ENCODE results near the gene STK32C. TPM values are rescaled to one million over a fixed set of nuclear protein-coding genes. Genes with fewer than 3 reads are reported as not detected.

STK32C gene
- total RNA-seq, 2 donors from 2014 or later, result 2.6 to 3.7 TPM

DNA sequence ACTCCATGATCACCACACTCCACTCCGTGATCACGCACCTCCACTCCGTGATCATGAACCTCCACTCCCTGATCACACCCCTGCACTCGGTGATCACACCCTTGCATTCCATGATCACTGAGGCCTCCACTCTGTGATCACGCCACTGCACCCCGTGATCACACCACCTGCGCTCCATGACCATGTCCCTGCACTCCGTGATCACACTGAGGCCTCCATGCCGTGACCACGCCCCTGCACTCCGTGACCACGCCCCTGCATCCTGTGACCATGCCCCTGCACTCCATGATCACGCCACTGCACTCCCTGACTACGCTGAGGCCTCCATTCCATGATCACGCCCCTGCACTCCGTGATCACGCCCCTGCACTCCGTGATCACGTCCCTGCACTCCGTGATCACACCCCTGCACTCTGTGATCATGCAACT lies 27.1 kb downstream of the STK32C start:
- DNase-seq (ENCODE audit: low spot score), result no peak
- Histone ChIP-seq H3K27ac (no peak overlapping the region), H3K4me3 (no peak overlapping the region), H3K36me3 (no peaks in the 10 kb centered on the region), H3K27me3 (no peaks in the 10 kb centered on the region), H3K4me1 (no peaks in the 10 kb centered on the region), H3K9me3 (no peaks in the 10 kb centered on the region)
- TF ChIP-seq, protein P1, sequence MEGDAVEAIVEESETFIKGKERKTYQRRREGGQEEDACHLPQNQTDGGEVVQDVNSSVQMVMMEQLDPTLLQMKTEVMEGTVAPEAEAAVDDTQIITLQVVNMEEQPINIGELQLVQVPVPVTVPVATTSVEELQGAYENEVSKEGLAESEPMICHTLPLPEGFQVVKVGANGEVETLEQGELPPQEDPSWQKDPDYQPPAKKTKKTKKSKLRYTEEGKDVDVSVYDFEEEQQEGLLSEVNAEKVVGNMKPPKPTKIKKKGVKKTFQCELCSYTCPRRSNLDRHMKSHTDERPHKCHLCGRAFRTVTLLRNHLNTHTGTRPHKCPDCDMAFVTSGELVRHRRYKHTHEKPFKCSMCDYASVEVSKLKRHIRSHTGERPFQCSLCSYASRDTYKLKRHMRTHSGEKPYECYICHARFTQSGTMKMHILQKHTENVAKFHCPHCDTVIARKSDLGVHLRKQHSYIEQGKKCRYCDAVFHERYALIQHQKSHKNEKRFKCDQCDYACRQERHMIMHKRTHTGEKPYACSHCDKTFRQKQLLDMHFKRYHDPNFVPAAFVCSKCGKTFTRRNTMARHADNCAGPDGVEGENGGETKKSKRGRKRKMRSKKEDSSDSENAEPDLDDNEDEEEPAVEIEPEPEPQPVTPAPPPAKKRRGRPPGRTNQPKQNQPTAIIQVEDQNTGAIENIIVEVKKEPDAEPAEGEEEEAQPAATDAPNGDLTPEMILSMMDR (IDR thresholded peaks at IDR 0.05), result no peak

- no peak overlapping the region for H3K27ac ChIP-seq
- no peak overlapping the region for H3K4me3 ChIP-seq
- no peaks in the 10 kb centered on the region for H3K27me3 ChIP-seq
- H3K9me3 ChIP-seq, result no peaks in the 10 kb centered on the region
- DNase-seq (ENCODE audit: low spot score), result no peak
- no peaks in the 10 kb centered on the region for H3K36me3 ChIP-seq
- TF ChIP-seq, protein P1 (IDR thresholded peaks at IDR 0.05), result no peak
- no peaks in the 10 kb centered on the region for H3K4me1 ChIP-seq
Observed at GRCh38 chr10:132279873-132280645, 27.7 kb downstream of the STK32C start.

DNA sequence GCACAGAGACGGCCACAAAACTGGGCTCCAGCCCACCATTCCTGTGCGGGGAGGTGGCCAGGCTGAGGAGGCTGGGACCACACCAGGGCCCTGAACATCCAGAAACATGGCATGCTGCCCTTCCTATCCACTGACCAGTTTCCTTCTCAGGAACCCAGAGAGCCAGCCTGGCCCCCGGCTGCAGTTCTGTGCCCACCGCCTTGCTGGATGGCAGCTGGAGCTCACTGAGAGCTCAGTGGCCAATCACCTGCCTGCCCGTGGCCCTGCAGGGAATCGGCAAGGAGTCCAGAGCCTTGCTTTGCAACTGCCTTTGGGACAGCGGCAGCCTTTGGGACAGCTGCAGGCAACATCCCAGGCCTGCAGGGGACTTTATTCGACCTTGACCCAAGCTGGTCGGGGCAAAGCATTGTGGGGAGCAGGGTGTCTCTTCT lies 30.4 kb downstream of the STK32C start:
- Histone ChIP-seq H3K27me3 (no peaks in the 10 kb centered on the region), H3K4me1 (no peaks in the 10 kb centered on the region), H3K4me3 (no peak overlapping the region), H3K27ac (no peak overlapping the region), H3K36me3 (no peaks in the 10 kb centered on the region), H3K9me3 (no peaks in the 10 kb centered on the region)
- TF ChIP-seq, protein P1 (IDR thresholded peaks at IDR 0.05), result no peak
- no peak for DNase-seq (ENCODE audit: low spot score)

GRCh38 chr10:132276706-132277105 lies 31.0 kb downstream of the STK32C start:
- no peaks in the 10 kb centered on the region for H3K4me1 ChIP-seq
- no peak for DNase-seq (ENCODE audit: low spot score)
- no peak overlapping the region for H3K27ac ChIP-seq
- TF ChIP-seq, protein P1 (IDR thresholded peaks at IDR 0.05), result no peak
- no peaks in the 10 kb centered on the region for H3K36me3 ChIP-seq
- H3K4me3 ChIP-seq, result no peak overlapping the region
- H3K9me3 ChIP-seq, result no peaks in the 10 kb centered on the region
- H3K27me3 ChIP-seq, result no peaks in the 10 kb centered on the region

GRCh38 chr10:132276179-132276675 lies 31.5 kb downstream of the STK32C start:
- TF ChIP-seq, protein P1 (IDR thresholded peaks at IDR 0.05), result no peak
- no peak for DNase-seq (ENCODE audit: low spot score)
- Histone ChIP-seq H3K4me3 (no peak overlapping the region), H3K9me3 (no peaks in the 10 kb centered on the region), H3K27me3 (no peaks in the 10 kb centered on the region), H3K27ac (no peak overlapping the region), H3K36me3 (no peaks in the 10 kb centered on the region), H3K4me1 (no peaks in the 10 kb centered on the region)
